GM12878 (cell line): ENCODE data around the gene SPAG16. TPM values are rescaled to one million over a fixed set of nuclear protein-coding genes. Genes with fewer than 3 reads are reported as not detected.

Source experiments
- ATAC-seq: fragments of 200-7000 bp; cut with Tn5 transposase; 3 replicates; pipeline ENCODE4 v1.9.1; 2020; ENCODE audit warnings: mild to moderate bottlenecking, moderate library complexity
- BruUV-seq: library from RNA; stranded (reverse); fragments of 400-500 nt; replicated peaks from 2 replicates; lab custom pipeline; 2021; lab: Mats Ljungman, UMichigan
- CTCF ChIA-PET: fragments of 300-600 bp; sonication (Branson Sonifier 250); formaldehyde crosslinking; extraction: SDS; loops from one replicate; lab custom pipeline; 2021; ENCODE audit warnings: inconsistent platforms; lab: Yijun Ruan, JAX
- POLR2A ChIA-PET: fragments of 350-600 bp; formaldehyde crosslinking; extraction: SDS; loops from one replicate; lab custom pipeline; 2021; ENCODE audit warnings: inconsistent platforms; lab: Charles Lee
- RAD21 ChIA-PET: fragments of 300-600 bp; sonication (Branson Sonifier 250); formaldehyde crosslinking; loops from one replicate; lab custom pipeline; 2023; ENCODE audit warnings: antibody characterized with exemption; ENCODE audit not compliant: unreplicated experiment; lab: Charles Lee
- SMC1A ChIA-PET: fragments of 300-600 bp; sonication (Branson Sonifier 250); formaldehyde crosslinking; loops from one replicate; lab custom pipeline; 2023; ENCODE audit not compliant: unreplicated experiment, uncharacterized antibody; lab: Charles Lee
- DNase-seq: peaks from one replicate; pipeline ENCODE4 v3.0.0-alpha.2; 2011; ENCODE audit warnings: low read depth, low spot score
- FAIRE-seq: peaks from 3 replicates; lab custom pipeline; 2011; peaks lifted over from hg19 to GRCh38; lab: Jason Lieb, UNC
- H2AFZ ChIP-seq: 2 replicates; pipeline ENCODE4 v1.6.0; 2011; ENCODE audit warnings: low read depth, low read length, control low read depth; ENCODE audit not compliant: control insufficient read depth
- H3K27ac ChIP-seq: 2 replicates; pipeline ENCODE4 v1.5.1; 2011; ENCODE audit warnings: control low read depth; ENCODE audit not compliant: control insufficient read depth, insufficient read depth
- H3K27me3 ChIP-seq, 2 experiments: replicated peaks in 1 of 2; 2 replicates each; pipeline versions ENCODE4 v1.6.0 to v1.6.1; 2011; ENCODE audit warnings: low read length in 1 of 2; ENCODE audit not compliant: control insufficient read depth in 2 of 2, insufficient read depth in 2 of 2
- H3K36me3 ChIP-seq, 2 experiments: 2 replicates each; pipeline ENCODE4 v1.5.1; 2011; ENCODE audit warnings: low read length in 1 of 2; ENCODE audit not compliant: control insufficient read depth in 2 of 2, insufficient read depth in 2 of 2
- H3K4me1 ChIP-seq: 2 replicates; pipeline ENCODE4 v1.6.1; 2011; ENCODE audit warnings: mild to moderate bottlenecking, low read length, moderate library complexity, mixed read lengths; ENCODE audit not compliant: control insufficient read depth, insufficient read depth
- H3K4me2 ChIP-seq: 2 replicates; pipeline ENCODE4 v1.6.0; 2011; ENCODE audit warnings: control low read depth; ENCODE audit not compliant: control insufficient read depth, insufficient read depth
- H3K4me3 ChIP-seq: fragments of 200-600 bp; sonication (generic); 2 replicates; pipeline ENCODE4 v1.5.1; 2016
- H3K79me2 ChIP-seq: 2 replicates; pipeline ENCODE4 v1.6.0; 2011; ENCODE audit warnings: low read length; ENCODE audit not compliant: control insufficient read depth, insufficient read depth
- H3K9ac ChIP-seq: 2 replicates; pipeline ENCODE4 v1.8.0; 2011; ENCODE audit warnings: low read length, control low read depth, mixed read lengths; ENCODE audit not compliant: control insufficient read depth, insufficient read depth
- H3K9me3 ChIP-seq: replicated peaks from 3 replicates; pipeline ENCODE4 v1.5.1; 2011; ENCODE audit warnings: mild to moderate bottlenecking, low read length; ENCODE audit not compliant: control insufficient read depth, insufficient read depth
- H4K20me1 ChIP-seq: 2 replicates; pipeline ENCODE4 v1.6.0; 2011; ENCODE audit not compliant: control insufficient read depth, insufficient read depth
- BMI1 ChIP-seq: fragments of 450-650 bp; IDR thresholded peaks from 2 replicates; pipeline ENCODE4 v1.6.1; 2016; ENCODE audit warnings: mild to moderate bottlenecking, moderate library complexity, borderline replicate concordance
- EED ChIP-seq: sonication (generic); IDR thresholded peaks from 2 replicates; pipeline ENCODE4 v1.6.1; 2016; ENCODE audit warnings: antibody characterized with exemption, low read depth
- FOXK2 ChIP-seq: fragments of 450-650 bp; IDR thresholded peaks from 2 replicates; pipeline ENCODE4 v1.6.1; 2017; ENCODE audit warnings: mild to moderate bottlenecking, moderate library complexity
- GABPA ChIP-seq: IDR thresholded peaks from 2 replicates; pipeline ENCODE4 v1.6.1; 2014; ENCODE audit warnings: antibody characterized with exemption, low read depth, mild to moderate bottlenecking, inconsistent platforms
- GATAD2B ChIP-seq: fragments of 450-650 bp; conservative IDR thresholded peaks from 2 replicates; pipeline ENCODE4 v1.6.1; 2017; ENCODE audit warnings: low read depth, mild to moderate bottlenecking, moderate library complexity
- KDM1A ChIP-seq: fragments of 200-600 bp; sonication (generic); IDR thresholded peaks from 2 replicates; pipeline ENCODE4 v1.6.1; 2016; ENCODE audit warnings: borderline replicate concordance
- MEF2A ChIP-seq: IDR thresholded peaks from 2 replicates; pipeline ENCODE4 v1.6.1; 2011; ENCODE audit warnings: low read depth, mild to moderate bottlenecking, low read length, moderate library complexity; ENCODE audit not compliant: insufficient read depth
- NR2F1 ChIP-seq: fragments of 450-650 bp; conservative IDR thresholded peaks from 2 replicates; pipeline ENCODE4 v1.6.1; 2017; ENCODE audit warnings: mild to moderate bottlenecking
- PAX5 ChIP-seq: IDR thresholded peaks from 2 replicates; pipeline ENCODE4 v1.6.1; 2011; ENCODE audit warnings: low read depth, low read length, borderline replicate concordance
- RCOR1 ChIP-seq: conservative IDR thresholded peaks from 2 replicates; pipeline ENCODE4 v1.6.1; 2012; ENCODE audit warnings: low read depth, low read length, improper control_type of control experiment
- RUNX3 ChIP-seq: IDR thresholded peaks from 2 replicates; pipeline ENCODE4 v1.6.1; 2012; ENCODE audit warnings: low read length, inconsistent platforms
- SKIL ChIP-seq: fragments of 450-650 bp; IDR thresholded peaks from 2 replicates; pipeline ENCODE4 v1.6.1; 2017; ENCODE audit warnings: mild to moderate bottlenecking, low read depth, inconsistent platforms; ENCODE audit not compliant: poor library complexity, severe bottlenecking
- SMARCA5 ChIP-seq: fragments of 450-650 bp; IDR thresholded peaks from 2 replicates; pipeline ENCODE4 v1.6.1; 2017; ENCODE audit warnings: mild to moderate bottlenecking
- SMC3 ChIP-seq: IDR thresholded peaks from 2 replicates; pipeline ENCODE4 v1.6.1; 2011; ENCODE audit warnings: low read length, improper control_type of control experiment, borderline replicate concordance
- STAT3 ChIP-seq: IDR thresholded peaks from 2 replicates; pipeline ENCODE4 v1.6.1; 2011; ENCODE audit warnings: low read depth, low read length, improper control_type of control experiment
- TCF12 ChIP-seq: IDR thresholded peaks from 2 replicates; pipeline ENCODE4 v1.6.1; 2011; ENCODE audit warnings: low read depth, mild to moderate bottlenecking, low read length
- YBX1 ChIP-seq: fragments of 450-650 bp; IDR thresholded peaks from 2 replicates; pipeline ENCODE4 v1.6.1; 2016; ENCODE audit warnings: antibody characterized with exemption
- ZBTB11 ChIP-seq: fragments of 450-650 bp; formaldehyde crosslinking; IDR thresholded peaks from 2 replicates; pipeline ENCODE4 v1.5.0; 2022; ENCODE audit warnings: mild to moderate bottlenecking, missing genetic modification characterization
- WGBS: methylation state at CpG from one replicate; pipeline ENCODE4 v1.1.6; 2016; ENCODE audit warnings: low lambda C conversion rate; ENCODE audit not compliant: insufficient replicate concordance, insufficient coverage; ENCODE audit errors: missing lambda C conversion rate; 5-methylcytosine and 5-hydroxymethylcytosine counted together
- in situ Hi-C: fragments of 300-500 bp; cut with MboI; formaldehyde crosslinking; loops from 9 replicates; pipeline ENCODE4 v1.14.3; 2018; ENCODE audit warnings: mixed read lengths
- intact Hi-C: fragments of 100-400 bp; cut with micrococcal nuclease; formaldehyde crosslinking; loops from one replicate; pipeline ENCODE4 v1.14.2; 2022; ENCODE audit not compliant: unreplicated experiment
- polyA plus RNA-seq, 11 experiments: library from polyadenylated mRNA; depleted of rRNA in 4 of 11; unstranded in 6 of 11; stranded (reverse) in 5 of 11; fragments of >200 nt; fragmentation: Nextera tagmentation in 4 of 11; fragmentation: Illumina TruSeq in 1 of 11; extraction: Ambion mirVana in 4 of 11; extraction: Trizol in 1 of 11; gene quantifications; 1 replicate in 1 of 11; 2 replicates in 10 of 11; pipeline versions ENCODE4 v1.2.1 to v1.2.3, GENCODE V29; 2011 to 2016; ENCODE audit warnings: inconsistent platforms in 2 of 11, missing spikeins in 2 of 11, low read depth in 1 of 11
- total RNA-seq, 4 experiments: library from RNA; depleted of rRNA in 3 of 4; stranded (reverse); fragments of >200 nt in 3 of 4; fragmentation: Illumina TruSeq in 1 of 4; extraction: Trizol in 1 of 4; gene quantifications; 2 replicates each; pipeline versions ENCODE4 v1.2.1 to v1.2.3, GENCODE V29; 2013 to 2021
- TF ChIP-seq, protein P1 (sequence below): fragments of 450-650 bp; IDR thresholded peaks from 2 replicates; pipeline ENCODE4 v1.6.1; 2017; ENCODE audit warnings: mild to moderate bottlenecking

The SPAG16 gene
- total and polyA plus RNA-seq, 10 of the 15 experiments (the other 5 are each of a cell fraction or from before 2014, with no cell fraction given) = 6.0 to 25.0 (median 15.2) TPM

GRCh38 chr2:214395040-214395439 is 1110.8 kb downstream of the SPAG16 start (continued):
- no peak for TF ChIP-seq KDM1A
- TF ChIP-seq GABPA = no peak
- no peak for TF ChIP-seq RUNX3

DNA sequence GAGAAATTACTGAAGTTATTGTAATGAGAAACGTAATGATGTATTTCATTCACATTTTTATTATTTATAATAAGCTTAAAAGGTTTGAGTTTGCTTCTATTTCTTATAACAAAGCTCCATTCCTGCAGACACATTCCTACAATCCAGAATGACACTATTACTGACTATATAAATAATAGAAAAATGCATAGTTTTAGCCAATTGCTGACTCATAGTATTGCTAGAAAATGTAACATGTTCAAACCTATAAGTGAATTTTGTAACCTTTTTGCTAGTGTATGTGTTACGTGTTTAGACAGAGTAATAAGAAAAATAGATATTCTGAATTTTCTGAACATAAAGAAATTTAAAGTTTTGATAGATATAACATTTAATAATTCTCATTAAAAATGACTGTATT is 1117.3 kb downstream of the SPAG16 start:
- intact Hi-C loops = no loop called here
- Histone ChIP-seq H3K9me3 (no peaks in the 10 kb centered on the region), H2AFZ (no peak overlapping the region), H3K9ac (no peak overlapping the region), H3K27me3 (no peaks in the 10 kb centered on the region), H3K4me3 (no peak overlapping the region), H3K36me3 (no peaks in the 10 kb centered on the region), H3K79me2 (no peaks in the 10 kb centered on the region), H3K4me2 (no peak overlapping the region), H4K20me1 (no peaks in the 10 kb centered on the region), H3K27ac (no peak overlapping the region), H3K4me1 (no peaks in the 10 kb centered on the region)
- FAIRE-seq (no peak), ATAC-seq (no peak), DNase-seq (no peak)
- BruUV-seq = no TSS peak
- 0% methylated on average over 2 of the region's 2 CpGs for WGBS
- RAD21 ChIA-PET = no interaction called here
- SMC1A ChIA-PET = no interaction called here
- CTCF ChIA-PET = no interaction called here
- POLR2A ChIA-PET = no interaction called here
- in situ Hi-C loops = no loop called here
- TF ChIP-seq GABPA (no peak), ZBTB11 (CRISPR knock-in tag) (no peak), RCOR1 (no peak), TCF12 (no peak), YBX1 (no peak), SKIL (no peak), SMC3 (no peak), STAT3 (no peak), SMARCA5 (no peak), GATAD2B (no peak), MEF2A (no peak), EED (no peak), BMI1 (no peak), NR2F1 (no peak), PAX5 (no peak), FOXK2 (no peak)
- TF ChIP-seq, protein P1, sequence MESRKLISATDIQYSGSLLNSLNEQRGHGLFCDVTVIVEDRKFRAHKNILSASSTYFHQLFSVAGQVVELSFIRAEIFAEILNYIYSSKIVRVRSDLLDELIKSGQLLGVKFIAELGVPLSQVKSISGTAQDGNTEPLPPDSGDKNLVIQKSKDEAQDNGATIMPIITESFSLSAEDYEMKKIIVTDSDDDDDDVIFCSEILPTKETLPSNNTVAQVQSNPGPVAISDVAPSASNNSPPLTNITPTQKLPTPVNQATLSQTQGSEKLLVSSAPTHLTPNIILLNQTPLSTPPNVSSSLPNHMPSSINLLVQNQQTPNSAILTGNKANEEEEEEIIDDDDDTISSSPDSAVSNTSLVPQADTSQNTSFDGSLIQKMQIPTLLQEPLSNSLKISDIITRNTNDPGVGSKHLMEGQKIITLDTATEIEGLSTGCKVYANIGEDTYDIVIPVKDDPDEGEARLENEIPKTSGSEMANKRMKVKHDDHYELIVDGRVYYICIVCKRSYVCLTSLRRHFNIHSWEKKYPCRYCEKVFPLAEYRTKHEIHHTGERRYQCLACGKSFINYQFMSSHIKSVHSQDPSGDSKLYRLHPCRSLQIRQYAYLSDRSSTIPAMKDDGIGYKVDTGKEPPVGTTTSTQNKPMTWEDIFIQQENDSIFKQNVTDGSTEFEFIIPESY = no peak
